Glomerular visceral epithelial cell (primary cell): ENCODE data around the gene HOTAIR.

Experiments
- DNase-seq: peaks from one replicate; pipeline ENCODE4 v3.0.0-alpha.2; 2016; ENCODE audit errors: extremely low spot score

The HOTAIR gene

DNA sequence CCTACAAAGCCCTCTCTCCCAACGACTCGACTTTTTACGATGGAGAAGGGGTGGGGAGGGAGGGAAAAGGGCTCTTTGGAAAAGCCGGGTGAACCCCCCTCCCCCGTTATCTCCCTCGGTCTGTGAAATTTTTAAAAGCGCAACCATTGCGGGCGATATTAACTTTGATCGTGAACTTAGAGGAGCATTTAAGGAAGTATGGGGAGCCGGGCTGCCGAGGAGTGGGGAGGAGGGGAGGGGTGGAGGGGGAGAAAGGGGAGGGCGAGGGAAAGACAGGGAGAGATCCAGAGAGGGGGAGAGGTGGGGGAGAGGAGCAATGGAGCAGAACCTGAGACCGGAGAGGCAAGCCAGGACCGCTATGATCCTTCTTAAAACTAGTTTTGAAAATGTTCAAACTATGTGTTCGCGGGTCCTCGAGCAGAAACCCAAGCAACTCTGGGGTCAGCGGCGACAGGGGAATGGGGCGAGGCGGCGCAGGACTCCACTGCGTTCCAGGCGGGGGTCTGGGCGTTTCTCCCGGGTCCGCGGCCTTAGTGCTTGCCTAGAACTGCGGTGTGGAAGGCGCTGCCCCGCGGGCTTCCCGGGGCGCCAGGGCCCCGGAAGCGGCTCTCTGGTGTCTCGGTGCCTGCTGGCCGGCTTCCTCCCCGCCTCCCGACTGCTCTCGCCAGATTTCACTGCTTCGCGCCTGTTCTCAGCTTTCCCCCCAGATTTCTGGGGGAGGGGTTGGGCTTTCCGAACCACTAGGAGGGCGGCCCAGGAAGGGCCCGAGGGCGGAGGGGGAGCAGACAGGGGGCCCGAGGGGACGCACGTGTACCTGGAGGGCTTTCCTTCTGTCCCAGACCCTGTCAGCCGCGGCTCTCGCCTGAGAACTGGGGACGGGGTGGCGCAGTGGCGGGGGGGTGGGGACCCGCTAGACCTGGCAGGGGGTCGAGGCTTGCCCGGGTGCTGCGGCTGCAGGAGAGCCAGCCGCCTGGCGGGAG, at the start of gene HOTAIR:
Gene HOTAIR (minus strand): TSS at position 871 of the 980 bp plus-strand sequence.
- peak; percentile 78 for DNase-seq

GRCh38 chr12:54024127-54024526, 49.4 kb upstream of the HOTAIR start:
- no peak for DNase-seq

DNA sequence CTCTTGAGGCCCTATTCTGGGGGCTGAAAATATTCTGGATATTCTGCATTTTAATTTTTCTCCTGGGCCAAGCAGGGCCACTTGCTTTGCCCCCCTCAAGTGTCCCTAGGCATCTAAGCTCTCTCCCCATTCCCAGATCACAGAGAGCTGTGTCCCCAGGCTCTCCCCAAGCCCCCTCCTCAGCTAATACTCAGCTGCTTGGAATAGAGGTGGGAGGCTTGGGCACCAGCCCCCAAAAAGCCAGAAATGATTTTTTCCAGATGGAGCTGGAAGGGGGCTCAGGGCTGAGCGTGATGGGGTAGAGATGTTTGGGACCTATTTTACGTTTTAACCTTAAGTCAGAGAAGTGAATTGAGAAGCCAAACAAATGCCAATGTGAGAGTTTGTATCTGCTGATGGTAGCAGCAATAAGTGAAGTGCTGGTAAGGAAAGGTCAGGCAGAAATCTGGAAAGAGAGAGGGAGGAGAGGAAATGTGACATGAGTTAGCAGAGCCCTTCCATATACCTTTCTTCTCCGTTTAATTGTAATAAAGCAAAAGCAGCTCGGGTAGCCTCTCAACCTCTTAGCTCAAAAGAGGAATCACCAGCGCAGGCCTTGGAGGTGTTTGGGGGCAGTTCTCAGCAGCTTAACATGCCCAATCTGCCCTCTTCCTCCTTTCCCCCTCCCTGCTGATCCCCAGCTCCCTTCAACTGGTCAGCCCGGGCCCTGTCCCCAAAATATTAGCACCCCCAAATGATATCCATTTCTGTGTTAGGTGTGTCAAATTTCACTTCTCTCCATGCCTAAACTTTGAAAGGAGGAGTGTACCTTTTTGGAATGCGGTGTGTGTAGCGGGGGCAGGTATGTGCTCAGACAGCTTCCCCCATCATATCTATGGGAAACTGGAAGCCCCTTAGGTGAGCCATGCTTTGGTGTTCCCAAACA, 48.5 kb upstream of the HOTAIR start:
- no peak for DNase-seq

- DNase-seq: no peak
These were observed 46.8 kb upstream of the HOTAIR start for GRCh38 chr12:54021432-54022013.

- DNase-seq: no peak
These were observed 46.0 kb upstream of the HOTAIR start for GRCh38 chr12:54020591-54021405.

GRCh38 chr12:54019924-54020590, 45.3 kb upstream of the HOTAIR start:
- DNase-seq: peak; percentile 55

DNA sequence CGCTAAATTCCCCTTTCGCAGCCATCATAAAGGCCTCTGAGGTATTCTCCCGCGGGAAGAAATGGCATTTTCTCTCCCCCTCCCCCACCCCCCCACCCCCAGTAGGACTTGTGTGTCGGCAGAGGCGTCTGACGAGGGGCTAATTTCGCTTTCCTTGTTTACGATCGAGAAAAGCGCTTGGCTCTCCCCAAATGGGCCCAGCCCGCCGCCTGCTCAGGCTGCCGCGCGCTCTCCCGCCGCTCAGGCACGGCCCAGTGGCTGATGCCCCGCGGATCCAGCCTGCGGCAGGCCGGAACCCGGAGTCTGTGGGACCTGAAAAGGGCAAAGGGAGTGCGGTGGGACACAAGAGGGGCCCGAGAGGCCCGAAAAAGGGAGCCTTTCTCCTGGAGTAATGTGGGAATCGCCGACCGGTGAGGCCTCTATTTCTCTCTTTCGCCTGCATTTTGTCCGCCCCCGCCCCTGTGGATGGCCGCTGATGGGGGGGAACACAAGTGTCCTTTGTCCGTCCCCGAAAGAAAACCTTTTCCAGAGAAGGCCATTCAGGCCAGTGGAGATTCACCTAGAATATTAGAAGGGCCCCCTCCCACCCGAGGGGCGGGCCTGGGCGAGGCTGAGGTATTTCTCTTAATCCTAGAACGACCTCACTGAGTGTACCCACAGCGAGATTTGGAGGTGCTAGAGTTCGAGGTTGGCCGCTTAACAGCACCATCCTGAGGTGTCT, 44.5 kb upstream of the HOTAIR start:
- peak; percentile 37 for DNase-seq

DNA sequence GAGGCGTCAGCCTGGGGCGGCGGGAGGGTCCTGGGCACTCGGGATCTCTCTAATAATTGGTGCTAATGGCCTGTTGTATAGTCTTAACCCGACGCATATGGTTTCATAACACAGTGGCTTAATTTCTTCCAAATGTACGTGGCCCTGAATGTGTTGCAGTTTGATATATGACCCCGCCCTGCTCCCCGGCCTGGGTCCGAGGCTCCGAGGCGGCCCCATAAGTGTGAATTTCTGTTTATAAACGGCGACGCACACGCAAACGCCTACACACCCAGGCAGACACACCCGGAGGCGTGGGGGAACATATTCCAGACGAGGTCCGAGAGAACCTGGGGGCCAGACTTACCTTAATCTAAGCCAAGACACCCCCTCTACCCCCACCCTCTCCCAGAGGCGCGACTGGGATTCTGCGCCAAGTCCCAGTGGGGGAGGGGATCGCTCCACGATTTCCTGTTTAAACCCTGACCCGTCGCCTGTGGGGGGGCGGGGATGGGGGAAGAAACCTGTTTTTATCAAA, 43.8 kb upstream of the HOTAIR start:
- DNase-seq: peak; percentile 49

- DNase-seq: peak; percentile 97
These were observed 43.2 kb upstream of the HOTAIR start for GRCh38 chr12:54017878-54018467.

DNA sequence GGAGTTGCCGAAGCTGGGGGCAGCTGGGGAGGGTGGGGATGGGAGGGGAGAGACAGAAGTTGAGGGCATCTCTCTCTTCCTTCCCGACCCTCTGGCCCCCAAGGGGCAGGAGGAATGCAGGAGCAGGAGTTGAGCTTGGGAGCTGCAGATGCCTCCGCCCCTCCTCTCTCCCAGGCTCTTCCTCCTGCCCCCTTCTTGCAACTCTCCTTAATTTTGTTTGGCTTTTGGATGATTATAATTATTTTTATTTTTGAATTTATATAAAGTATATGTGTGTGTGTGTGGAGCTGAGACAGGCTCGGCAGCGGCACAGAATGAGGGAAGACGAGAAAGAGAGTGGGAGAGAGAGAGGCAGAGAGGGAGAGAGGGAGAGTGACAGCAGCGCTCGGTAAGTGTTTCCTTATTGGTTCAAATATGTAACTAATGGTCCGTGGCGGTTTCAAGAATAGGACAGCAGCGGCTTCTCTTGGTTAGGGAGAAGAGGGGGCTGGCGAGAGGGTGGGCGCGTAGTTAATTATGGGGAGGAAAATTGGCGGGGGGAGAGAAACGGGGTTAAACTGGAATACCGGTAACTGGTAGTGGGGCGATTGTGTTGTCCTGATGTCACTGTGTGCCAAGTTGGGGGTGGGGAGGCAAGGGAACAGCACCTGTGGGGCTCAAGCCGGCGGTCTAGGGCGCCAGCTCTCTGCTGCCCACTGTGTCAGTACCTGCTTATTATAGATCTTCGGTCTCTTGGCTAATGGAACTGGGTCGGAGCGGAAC, 42.5 kb upstream of the HOTAIR start:
- DNase-seq: peak; percentile 63

DNA sequence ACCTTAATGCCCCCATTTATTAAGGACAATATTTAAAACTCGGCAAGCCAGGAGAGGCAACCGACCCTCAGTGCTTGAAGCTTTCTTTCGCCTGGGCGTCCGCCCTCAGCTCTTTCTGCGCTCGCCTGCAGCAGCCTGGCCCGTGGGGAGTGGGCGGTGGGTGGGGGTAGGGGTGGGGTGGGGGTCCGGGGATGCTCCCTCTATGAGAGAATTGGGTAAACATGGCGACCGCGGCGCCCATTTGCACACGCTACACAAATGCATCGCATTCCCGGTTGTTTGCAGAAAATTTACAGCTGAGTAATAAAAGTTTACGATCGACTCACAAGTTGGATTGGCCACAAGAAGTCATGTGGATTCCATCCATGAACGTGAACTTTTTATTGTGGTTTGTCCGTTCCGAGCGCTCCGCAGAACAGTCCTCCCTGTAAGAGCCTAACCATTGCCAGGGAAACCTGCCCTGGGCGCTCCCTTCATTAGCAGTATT, 41.8 kb upstream of the HOTAIR start:
- DNase-seq: peak; percentile 80

GRCh38 chr12:54016051-54016450, 41.3 kb upstream of the HOTAIR start:
- no peak for DNase-seq

- DNase-seq: no peak
These were observed 40.5 kb upstream of the HOTAIR start for GRCh38 chr12:54015018-54015931.

DNA sequence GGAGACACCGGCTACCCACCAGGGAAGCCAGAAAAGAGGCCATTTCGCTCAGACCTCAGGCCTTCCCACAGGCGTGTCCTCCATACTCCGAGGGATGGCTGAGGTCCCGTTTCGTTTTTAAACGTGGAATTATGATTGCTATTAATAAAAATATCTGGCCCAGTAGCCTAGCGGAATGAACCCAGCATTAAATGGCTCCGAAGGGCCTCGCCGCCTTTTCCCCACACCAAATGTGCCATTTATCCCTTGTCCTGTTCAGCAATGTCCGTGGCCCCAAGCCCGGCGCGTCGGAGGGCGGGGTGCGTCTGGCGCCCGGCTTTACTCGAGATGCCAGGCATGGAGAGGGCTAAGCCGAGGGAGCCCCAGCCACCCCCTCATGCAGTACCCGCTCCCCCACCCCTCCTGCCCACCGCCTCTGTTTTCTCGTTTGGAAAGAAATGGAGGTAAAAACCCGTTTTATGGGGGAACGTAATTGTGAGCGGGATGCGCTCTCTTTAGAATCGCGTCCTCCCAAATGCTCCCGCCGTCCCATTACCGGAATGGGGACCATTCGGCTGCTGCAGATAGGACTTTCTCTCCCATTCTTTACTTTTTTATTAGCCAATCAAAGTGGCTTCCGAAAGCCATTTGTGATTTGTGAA, 39.7 kb upstream of the HOTAIR start:
- DNase-seq: no peak

- peak; percentile 39 for DNase-seq
These were observed 38.1 kb upstream of the HOTAIR start for GRCh38 chr12:54012631-54013409.
